HG03460 (cell line): ENCODE measurements around the gene BPIFB4.

Experiments used
- ATAC-seq: cut with Tn5 transposase; IDR thresholded peaks from one replicate; pipeline ENCODE4 v1.9.1; 2021; ENCODE audit not compliant: unreplicated experiment

The BPIFB4 gene

GRCh38 chr20:33061658-33062028 is 17.8 kb upstream of the BPIFB4 start:
- no peak for ATAC-seq

- no peak for ATAC-seq
These were observed 17.2 kb upstream of the BPIFB4 start for GRCh38 chr20:33062105-33062824.

GRCh38 chr20:33062825-33063149 is 16.7 kb upstream of the BPIFB4 start:
- ATAC-seq, result no peak

DNA sequence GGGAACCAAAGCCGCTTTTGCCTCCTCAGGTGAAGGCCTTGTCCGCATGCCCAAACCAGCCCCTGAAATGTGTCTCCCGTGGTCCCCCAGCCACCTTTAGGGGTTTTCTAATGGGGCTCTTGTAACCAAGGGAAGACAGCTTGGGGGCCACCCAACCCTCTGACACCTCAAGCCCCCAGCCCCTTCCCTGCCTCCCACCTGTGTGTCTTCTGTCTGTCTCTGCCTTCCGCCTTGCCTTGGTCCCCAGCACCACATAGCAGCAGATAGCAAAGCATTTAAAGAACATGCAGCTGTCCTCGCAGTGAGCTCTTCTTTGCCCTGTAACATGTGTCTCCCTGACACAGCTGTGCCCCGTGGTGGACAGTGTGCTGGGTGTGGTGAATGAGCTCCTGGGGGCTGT is 16.2 kb upstream of the BPIFB4 start:
- ATAC-seq, result no peak

GRCh38 chr20:33064572-33065287 is 14.7 kb upstream of the BPIFB4 start:
- ATAC-seq, result no peak

- no peak for ATAC-seq
These were observed 13.7 kb upstream of the BPIFB4 start for GRCh38 chr20:33065785-33066184.

DNA sequence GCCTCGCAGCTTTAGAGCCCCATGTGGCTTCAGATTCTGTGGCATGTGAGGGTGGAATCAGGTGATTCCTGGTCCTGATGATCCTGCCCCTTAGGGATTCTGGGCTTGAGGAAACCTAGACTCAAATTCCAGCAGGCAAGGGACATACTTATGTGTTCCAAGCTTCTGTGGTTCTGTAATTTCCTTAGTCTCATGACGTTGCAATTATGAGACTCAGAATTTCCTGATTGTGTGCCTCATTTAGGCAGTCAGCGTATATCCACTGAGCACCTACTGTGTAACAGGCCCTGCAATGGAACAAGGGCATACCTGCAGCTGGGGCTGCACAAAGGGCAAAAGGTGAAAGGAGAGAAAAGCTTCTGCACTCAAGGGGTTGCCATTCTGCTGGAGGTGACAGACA is 11.6 kb upstream of the BPIFB4 start:
- ATAC-seq, result no peak

DNA sequence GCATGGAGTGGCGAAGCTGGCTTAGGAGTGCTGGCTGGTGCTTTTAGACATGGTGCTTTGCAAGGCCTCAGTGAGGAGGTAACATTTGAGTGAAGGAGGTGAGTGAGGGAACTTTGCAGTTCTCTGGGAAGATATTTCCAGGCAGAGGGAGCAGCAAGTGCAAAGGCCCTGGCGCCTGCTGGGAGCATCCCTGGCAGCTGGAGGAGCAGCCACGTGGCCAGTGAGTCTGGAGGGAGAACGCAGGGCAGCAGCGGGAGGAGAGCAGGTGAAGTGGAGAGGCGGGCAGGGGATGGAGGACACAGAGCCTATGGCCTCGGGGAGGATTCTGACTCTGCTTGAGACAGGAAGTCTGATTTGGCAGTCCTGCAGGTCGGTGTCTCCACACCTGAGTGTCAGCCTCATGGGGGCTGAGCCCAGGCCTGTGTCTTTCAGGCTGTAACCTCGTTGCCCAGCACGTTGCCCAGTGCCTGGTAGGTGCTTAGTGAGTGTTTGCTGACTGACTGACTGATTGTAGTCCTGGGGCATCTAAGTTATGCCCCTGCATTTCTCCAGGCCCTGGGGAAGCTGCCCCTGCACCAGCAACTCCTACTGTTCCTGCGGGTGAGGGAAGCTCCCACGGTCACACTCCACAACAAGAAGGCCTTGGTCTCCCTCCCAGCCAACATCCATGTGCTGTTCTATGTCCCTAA is 11.0 kb upstream of the BPIFB4 start:
- no peak for ATAC-seq

- ATAC-seq, result no peak
These were observed 9.8 kb upstream of the BPIFB4 start for GRCh38 chr20:33069673-33070072.

GRCh38 chr20:33070111-33071053 is 9.1 kb upstream of the BPIFB4 start:
- no peak for ATAC-seq

- ATAC-seq, result no peak
These were observed 8.2 kb upstream of the BPIFB4 start for GRCh38 chr20:33071198-33071597.

DNA sequence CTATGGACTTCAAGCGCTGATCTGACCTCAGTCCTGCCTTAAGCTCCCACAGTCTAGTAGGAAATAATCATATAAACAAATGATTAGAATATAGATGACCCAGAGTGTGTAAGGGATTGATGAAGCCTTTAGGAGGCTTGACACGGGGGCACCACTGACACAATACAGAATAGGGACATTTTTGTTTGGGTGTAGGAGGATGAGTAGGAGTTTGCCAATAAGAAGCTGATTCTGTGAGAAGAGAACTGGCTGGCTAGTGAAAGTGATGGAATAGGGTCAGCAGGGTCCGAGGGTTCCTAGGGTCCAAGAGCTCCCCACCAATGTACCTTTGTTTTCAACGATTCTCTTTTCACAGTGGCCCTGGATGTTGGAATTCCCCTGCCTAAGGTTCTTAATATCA is 7.1 kb upstream of the BPIFB4 start:
- no peak for ATAC-seq

GRCh38 chr20:33072813-33073212 is 6.6 kb upstream of the BPIFB4 start:
- ATAC-seq, result no peak

- no peak for ATAC-seq
These were observed 4.8 kb upstream of the BPIFB4 start for GRCh38 chr20:33074675-33075074.

- no peak for ATAC-seq
These were observed 4.2 kb upstream of the BPIFB4 start for GRCh38 chr20:33075281-33075680.

DNA sequence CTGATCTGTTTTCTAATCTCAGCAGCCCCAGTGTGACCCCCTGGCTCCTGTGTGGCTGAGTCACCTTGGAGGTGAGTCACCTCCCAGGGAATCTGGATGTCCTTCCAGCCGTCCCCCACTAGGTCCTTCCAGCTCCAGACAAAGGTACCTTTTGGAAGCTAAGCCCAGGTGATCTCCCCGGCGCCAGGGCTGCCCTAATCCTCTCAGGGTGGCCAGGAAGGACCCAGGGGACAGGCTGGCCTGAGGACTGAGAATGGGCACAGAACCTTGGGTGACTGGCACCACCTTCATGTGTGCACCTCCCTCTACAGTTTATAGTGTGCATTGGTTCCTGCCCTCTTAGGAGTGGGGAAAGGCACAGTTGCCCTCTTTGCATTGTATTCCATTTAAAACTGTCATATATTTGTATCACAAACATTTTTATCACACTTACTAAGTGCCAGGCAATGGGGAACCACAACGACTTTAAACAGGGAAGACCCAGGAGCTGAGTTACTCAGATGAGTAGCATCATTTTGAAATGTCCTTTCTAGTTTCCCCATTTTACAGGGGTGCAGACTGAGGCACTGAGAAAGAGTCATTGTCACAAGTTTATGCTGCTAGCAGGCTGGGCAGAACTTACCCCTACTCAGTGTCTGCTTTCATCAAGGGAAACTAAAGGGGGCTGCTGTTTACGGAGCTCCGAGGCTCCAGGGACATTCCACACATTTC is 2.6 kb upstream of the BPIFB4 start:
- ATAC-seq, result no peak

DNA sequence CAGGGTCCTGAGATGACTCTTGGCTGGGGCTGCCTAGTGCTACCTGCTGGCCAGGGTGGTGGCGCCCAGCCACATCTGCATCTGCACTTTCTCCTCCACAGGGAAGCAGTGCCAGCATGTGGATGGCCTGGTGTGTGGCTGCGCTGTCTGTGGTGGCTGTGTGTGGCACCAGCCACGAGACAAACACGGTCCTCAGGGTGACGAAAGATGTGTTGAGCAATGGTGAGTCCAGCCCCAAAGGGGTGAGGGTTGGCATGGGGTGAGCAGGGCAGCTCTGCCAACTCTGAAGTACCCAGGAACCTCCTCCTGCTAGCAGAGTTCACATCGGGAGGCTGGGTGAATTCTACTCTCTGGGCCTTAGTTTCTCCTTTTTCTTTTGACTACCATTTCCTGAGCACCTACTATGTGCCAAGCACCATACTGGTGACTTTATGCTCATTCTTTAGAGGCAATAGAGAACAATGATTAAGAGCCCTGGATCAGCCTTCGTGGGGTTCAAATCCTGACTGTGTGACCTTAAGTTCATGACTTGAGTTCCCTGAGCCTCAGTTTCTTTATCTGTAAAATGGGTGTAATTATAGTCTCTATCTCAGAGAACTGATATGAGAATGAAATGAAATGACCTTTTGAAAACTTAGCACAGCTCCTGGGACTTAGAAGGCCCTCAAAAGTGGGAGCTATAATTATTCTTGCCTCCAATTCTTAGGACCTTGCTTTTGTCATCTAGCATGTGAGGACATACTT is 2.1 kb downstream of the BPIFB4 start:
- no peak for ATAC-seq

DNA sequence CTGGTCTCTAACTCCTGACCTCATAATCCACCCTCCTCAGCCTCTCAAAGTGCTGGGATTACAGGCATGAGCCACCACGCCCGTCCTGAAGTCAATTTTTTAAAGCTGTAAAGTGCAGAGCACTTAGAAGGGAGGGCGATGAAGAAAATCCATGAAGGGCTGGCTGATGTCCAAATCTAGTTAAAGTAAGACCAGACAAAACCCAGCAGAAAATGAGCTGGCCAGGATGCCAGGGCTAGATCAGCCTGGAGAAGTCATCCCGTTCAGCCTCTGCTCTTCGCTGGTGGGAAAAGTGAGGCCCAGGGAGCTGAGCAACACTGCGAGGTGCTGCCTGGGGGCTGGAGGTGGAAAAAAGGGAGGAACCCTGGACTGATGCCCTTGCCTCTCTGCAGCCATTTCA is 3.1 kb downstream of the BPIFB4 start:
- no peak for ATAC-seq

DNA sequence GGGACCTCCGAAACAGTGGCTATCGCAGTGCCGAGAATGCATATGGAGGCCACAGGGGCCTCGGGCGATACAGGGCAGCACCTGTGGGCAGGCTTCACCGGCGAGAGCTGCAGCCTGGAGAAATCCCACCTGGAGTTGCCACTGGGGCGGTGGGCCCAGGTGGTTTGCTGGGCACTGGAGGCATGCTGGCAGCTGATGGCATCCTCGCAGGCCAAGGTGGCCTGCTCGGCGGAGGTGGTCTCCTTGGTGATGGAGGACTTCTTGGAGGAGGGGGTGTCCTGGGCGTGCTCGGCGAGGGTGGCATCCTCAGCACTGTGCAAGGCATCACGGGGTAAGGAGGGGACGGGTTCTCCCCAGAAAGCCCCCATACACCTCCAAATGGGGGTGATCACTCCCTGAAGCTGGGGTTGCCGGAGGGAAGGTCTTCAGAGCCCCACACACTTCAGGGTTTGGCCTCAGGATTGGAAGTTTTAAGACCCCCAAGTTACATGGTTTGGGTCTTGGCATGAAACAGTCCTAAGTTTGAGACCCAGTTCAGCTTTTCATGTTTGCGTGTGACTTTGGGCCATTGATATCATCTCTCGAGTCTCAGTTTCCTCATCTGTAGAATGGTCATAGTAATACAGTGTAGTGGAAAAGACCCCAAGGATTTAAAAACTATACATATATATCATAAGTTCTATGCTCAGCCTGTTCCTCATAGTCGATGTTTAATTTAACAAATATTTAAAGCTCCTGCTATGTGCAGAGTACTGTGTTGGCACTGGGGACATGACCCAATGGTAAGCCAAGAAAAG is 4.3 kb downstream of the BPIFB4 start:
- no peak for ATAC-seq
